Measurements from ENCODE around the gene HCFC1. TPM values are rescaled to one million over a fixed set of nuclear protein-coding genes. Genes with fewer than 3 reads are reported as not detected.
A peak's percentile ranks its signal among the peaks of the same experiment; 100 is the strongest.

HCFC1 gene
- polyA plus RNA-seq, 3 donors = 1.9 to 21.8 (median 3.8) TPM

GRCh38 chrX:153944800-153945150 is 26.8 kb downstream of the HCFC1 start:
- Mint-ChIP-seq H3K4me1 (peaks cover 43% of the 10 kb centered on the region), H3K9me3 (peaks cover 0 to 12% (median 0%) of the 10 kb centered on the region in 7 donors), H3K27ac (peak overlapping the region in 5 of 7 donors; percentile 35 to 96 (median 90)), H3K27me3 (ENCODE audit: low read depth in 3 of 3) (peaks cover 0 to 28% (median 1%) of the 10 kb centered on the region in 3 donors), H3K36me3 (peaks cover 12 to 29% of the 10 kb centered on the region in 2 donors), H3K4me3 (peak overlapping the region; percentile 79 to 93)
- Histone ChIP-seq H3K79me2 (ENCODE audit: insufficient read depth, low read length) (peaks cover 28% of the 10 kb centered on the region), H2AFZ (ENCODE audit: insufficient read depth, low read depth, low read length, poor library complexity, severe bottlenecking) (peak overlapping the region; percentile 61), H3K4me1 (ENCODE audit: control insufficient read depth in 1 of 2, insufficient read depth in 2 of 2, low read length in 2 of 2) (peaks cover 45 to 63% of the 10 kb centered on the region in 2 donors), H3K27ac (ENCODE audit: low read depth in 1 of 2, low read length in 2 of 2) (peak overlapping the region; percentile 38 to 90), H3K36me3 (replicated peaks in 1 of 2; ENCODE audit: control insufficient read depth in 1 of 2, insufficient read depth in 2 of 2, low read length in 2 of 2) (peaks cover 19 to 20% of the 10 kb centered on the region in 2 donors), H3K4me3 (replicated peaks in 1 of 3; ENCODE audit: low read depth in 2 of 3, low read length in 3 of 3) (peak overlapping the region; percentile 39 to 80 (median 80)), H4K20me1 (ENCODE audit: insufficient read depth, low read length) (peaks cover 62% of the 10 kb centered on the region), H3K9me3 (replicated peaks in 1 of 2; ENCODE audit: control insufficient read depth in 1 of 2, insufficient read depth in 1 of 2, low read length in 2 of 2) (no peaks in the 10 kb centered on the region), H3K4me2 (replicated peaks; ENCODE audit: extremely low read depth, low read length, poor library complexity, severe bottlenecking) (peak overlapping the region; percentile 78), H3K9ac (ENCODE audit: insufficient read depth, low read length, poor library complexity, severe bottlenecking) (peak overlapping the region; percentile 77), H3K27me3 (ENCODE audit: control insufficient read depth in 2 of 2, insufficient read depth in 2 of 2, low read length in 2 of 2) (no peaks in the 10 kb centered on the region)
- intact Hi-C loops (cut with micrococcal nuclease) = no loop called here
- TF ChIP-seq, protein P1, sequence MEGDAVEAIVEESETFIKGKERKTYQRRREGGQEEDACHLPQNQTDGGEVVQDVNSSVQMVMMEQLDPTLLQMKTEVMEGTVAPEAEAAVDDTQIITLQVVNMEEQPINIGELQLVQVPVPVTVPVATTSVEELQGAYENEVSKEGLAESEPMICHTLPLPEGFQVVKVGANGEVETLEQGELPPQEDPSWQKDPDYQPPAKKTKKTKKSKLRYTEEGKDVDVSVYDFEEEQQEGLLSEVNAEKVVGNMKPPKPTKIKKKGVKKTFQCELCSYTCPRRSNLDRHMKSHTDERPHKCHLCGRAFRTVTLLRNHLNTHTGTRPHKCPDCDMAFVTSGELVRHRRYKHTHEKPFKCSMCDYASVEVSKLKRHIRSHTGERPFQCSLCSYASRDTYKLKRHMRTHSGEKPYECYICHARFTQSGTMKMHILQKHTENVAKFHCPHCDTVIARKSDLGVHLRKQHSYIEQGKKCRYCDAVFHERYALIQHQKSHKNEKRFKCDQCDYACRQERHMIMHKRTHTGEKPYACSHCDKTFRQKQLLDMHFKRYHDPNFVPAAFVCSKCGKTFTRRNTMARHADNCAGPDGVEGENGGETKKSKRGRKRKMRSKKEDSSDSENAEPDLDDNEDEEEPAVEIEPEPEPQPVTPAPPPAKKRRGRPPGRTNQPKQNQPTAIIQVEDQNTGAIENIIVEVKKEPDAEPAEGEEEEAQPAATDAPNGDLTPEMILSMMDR (IDR thresholded peaks at IDR 0.05) = no peak
- 60% methylated on average over 1 of the region's 6 CpGs for WGBS (ENCODE audit: insufficient coverage)
- DNase-seq = no peak

GRCh38 chrX:153944140-153944799 is 27.3 kb downstream of the HCFC1 start, which contains the start of gene RENBP:
Gene RENBP, minus strand, starts transcription at chrX:153944643. Its CDS starts 33 bp downstream, at chrX:153944610.
- Histone ChIP-seq H2AFZ (ENCODE audit: insufficient read depth, low read depth, low read length, poor library complexity, severe bottlenecking) (peak within 1 kb of the TSS; percentile 61), H3K36me3 (replicated peaks in 1 of 2; ENCODE audit: control insufficient read depth in 1 of 2, insufficient read depth in 2 of 2, low read length in 2 of 2) (peaks cover 19 to 20% of the 10 kb centered on the region in 2 donors), H3K4me3 (replicated peaks in 1 of 3; ENCODE audit: low read depth in 2 of 3, low read length in 3 of 3) (peak within 1 kb of the TSS; percentile 39 to 80 (median 80)), H3K27me3 (ENCODE audit: control insufficient read depth in 2 of 2, insufficient read depth in 2 of 2, low read length in 2 of 2) (no peaks in the 10 kb centered on the region), H3K27ac (ENCODE audit: low read depth in 1 of 2, low read length in 2 of 2) (peak within 1 kb of the TSS; percentile 72 to 90), H3K4me2 (replicated peaks; ENCODE audit: extremely low read depth, low read length, poor library complexity, severe bottlenecking) (peak within 1 kb of the TSS; percentile 78), H4K20me1 (ENCODE audit: insufficient read depth, low read length) (peaks cover 62% of the 10 kb centered on the region), H3K4me1 (ENCODE audit: control insufficient read depth in 1 of 2, insufficient read depth in 2 of 2, low read length in 2 of 2) (peaks cover 45 to 63% of the 10 kb centered on the region in 2 donors), H3K9ac (ENCODE audit: insufficient read depth, low read length, poor library complexity, severe bottlenecking) (peak within 1 kb of the TSS; percentile 77), H3K9me3 (replicated peaks in 1 of 2; ENCODE audit: control insufficient read depth in 1 of 2, insufficient read depth in 1 of 2, low read length in 2 of 2) (no peaks in the 10 kb centered on the region), H3K79me2 (ENCODE audit: insufficient read depth, low read length) (peaks cover 28% of the 10 kb centered on the region)
- H3K36me3 Mint-ChIP-seq = peaks cover 10 to 29% of the 10 kb centered on the region in 2 donors
- peaks cover 0 to 12% (median 0%) of the 10 kb centered on the region in 7 donors for H3K9me3 Mint-ChIP-seq
- peaks cover 42% of the 10 kb centered on the region for H3K4me1 Mint-ChIP-seq
- peak within 1 kb of the TSS; percentile 79 to 93 for H3K4me3 Mint-ChIP-seq
- H3K27ac Mint-ChIP-seq = peak within 1 kb of the TSS; percentile 76 to 96 (median 92)
- TF ChIP-seq, protein P1 (IDR thresholded peaks at IDR 0.05) = no peak
- peaks cover 0 to 32% (median 1%) of the 10 kb centered on the region in 3 donors for H3K27me3 Mint-ChIP-seq (ENCODE audit: low read depth in 3 of 3)
- DNase-seq = peak; percentile 60 to 67 (median 66)
- intact Hi-C loops (cut with micrococcal nuclease) = no loop called here
- 4% methylated on average over 16 of the region's 31 CpGs for WGBS (ENCODE audit: insufficient coverage)

Data from CD14-positive monocyte (primary cell).